SK-N-SH (cell line): ENCODE results near the gene C1orf159. TPM values are rescaled to one million over a fixed set of nuclear protein-coding genes. Genes with fewer than 3 reads are reported as not detected.

Experiments
- CTCF ChIA-PET: fragments of 300-600, 350-600 bp; formaldehyde crosslinking; extraction: SDS; loops from one replicate; lab custom pipeline; 2021; lab: Yijun Ruan, JAX
- POLR2A ChIA-PET: fragments of 350-600 bp; sonication (Branson Sonifier 250); formaldehyde crosslinking; extraction: SDS; loops from one replicate; lab custom pipeline; 2020; ENCODE audit warnings: antibody characterized with exemption, inconsistent platforms; lab: Yijun Ruan, JAX
- DNase-seq: peaks from one replicate; pipeline ENCODE4 v3.0.0; 2012
- H2AFZ ChIP-seq: fragments of 200-600 bp; sonication (generic); 2 replicates; pipeline ENCODE4 v1.8.1; 2016; ENCODE audit warnings: antibody characterized with exemption, mild to moderate bottlenecking, low read depth
- H3F3A ChIP-seq: fragments of 200-600 bp; sonication (generic); replicated peaks from 2 replicates; pipeline ENCODE3; 2016; ENCODE audit warnings: antibody characterized with exemption, mild to moderate bottlenecking; ENCODE audit not compliant: insufficient read depth
- H3K27ac ChIP-seq, 2 experiments: fragments of 200-500 bp in 1 of 2; fragments of 200-600 bp in 1 of 2; sonication (Bioruptor generic) in 1 of 2; sonication (generic), shearing (Covaris generic) in 1 of 2; 2 replicates each; pipeline versions ENCODE4 v1.5.1 to v1.6.1; 2014 to 2016; ENCODE audit warnings: low read depth in 2 of 2, inconsistent platforms in 1 of 2, low read length in 1 of 2, mild to moderate bottlenecking in 1 of 2, mixed read lengths in 1 of 2
- H3K27me3 ChIP-seq: fragments of 200-600 bp; sonication (generic), shearing (Covaris generic); 2 replicates; pipeline ENCODE4 v1.6.1; 2016; ENCODE audit warnings: mixed run types; ENCODE audit not compliant: insufficient read depth
- H3K36me3 ChIP-seq, 2 experiments: fragments of 200-500 bp in 1 of 2; fragments of 200-600 bp in 1 of 2; sonication (Bioruptor generic) in 1 of 2; sonication (generic) in 1 of 2; replicated peaks in 1 of 2; 2 replicates each; pipeline versions ENCODE3 to v1.5.1; 2014 to 2016; ENCODE audit warnings: low read length in 1 of 2, mild to moderate bottlenecking in 1 of 2; ENCODE audit not compliant: insufficient read depth in 2 of 2, control insufficient read depth in 1 of 2
- H3K4me1 ChIP-seq, 2 experiments: fragments of 200-500 bp in 1 of 2; fragments of 200-600 bp in 1 of 2; sonication (Bioruptor generic) in 1 of 2; sonication (generic), shearing (Covaris generic) in 1 of 2; 2 replicates each; pipeline versions ENCODE4 v1.5.1 to v1.6.1; 2014 to 2016; ENCODE audit warnings: low read depth in 1 of 2, low read length in 1 of 2, mixed run types in 1 of 2; ENCODE audit not compliant: insufficient read depth in 2 of 2, control insufficient read depth in 1 of 2
- H3K4me2 ChIP-seq: fragments of 200-600 bp; sonication (generic), shearing (Covaris generic); 2 replicates; pipeline ENCODE4 v1.6.1; 2017; ENCODE audit warnings: mixed run types
- H3K4me3 ChIP-seq, 2 experiments: fragments of 200-500 bp in 1 of 2; fragments of 200-600 bp in 1 of 2; sonication (Bioruptor generic) in 1 of 2; sonication (generic), shearing (Covaris generic) in 1 of 2; 2 replicates each; pipeline versions ENCODE4 v1.5.1 to v1.8.1; 2014 to 2016; ENCODE audit warnings: low read depth in 2 of 2, inconsistent platforms in 1 of 2, low read length in 1 of 2, mild to moderate bottlenecking in 1 of 2, mixed read lengths in 1 of 2, moderate library complexity in 1 of 2
- H3K79me2 ChIP-seq: fragments of 200-600 bp; sonication (generic); 2 replicates; pipeline ENCODE4 v1.8.1; 2017; ENCODE audit warnings: mild to moderate bottlenecking; ENCODE audit not compliant: insufficient read depth
- H3K9ac ChIP-seq: fragments of 200-600 bp; sonication (generic); 2 replicates; pipeline ENCODE4 v1.6.1; 2017; ENCODE audit warnings: mixed run types
- H3K9me2 ChIP-seq: fragments of 200-600 bp; sonication (generic); 2 replicates; pipeline ENCODE4 v1.6.1; 2017; ENCODE audit warnings: mixed run types
- H3K9me3 ChIP-seq: fragments of 200-600 bp; sonication (generic); 2 replicates; pipeline ENCODE4 v1.6.1; 2017; ENCODE audit warnings: mixed run types, mild to moderate bottlenecking, moderate library complexity
- H4K20me1 ChIP-seq: fragments of 200-600 bp; sonication (generic); 2 replicates; pipeline ENCODE4 v1.6.1; 2017; ENCODE audit warnings: mild to moderate bottlenecking, mixed run types; ENCODE audit not compliant: insufficient read depth
- EP300 ChIP-seq, 2 experiments: IDR thresholded peaks; 2 replicates each; pipeline versions ENCODE4 v1.4.0 to v1.6.1; 2012; ENCODE audit warnings: borderline replicate concordance in 1 of 2, low read depth in 1 of 2, low read length in 1 of 2
- FOSL2 ChIP-seq: IDR thresholded peaks from 2 replicates; pipeline ENCODE4 v1.4.0; 2012; ENCODE audit warnings: low read depth, mild to moderate bottlenecking, moderate library complexity, borderline replicate concordance
- GABPA ChIP-seq: IDR thresholded peaks from 2 replicates; pipeline ENCODE4 v1.4.0; 2012; ENCODE audit warnings: low read depth, mild to moderate bottlenecking
- JUND ChIP-seq: IDR thresholded peaks from 2 replicates; pipeline ENCODE4 v1.4.0; 2012
- MEF2A ChIP-seq: IDR thresholded peaks from 2 replicates; pipeline ENCODE4 v1.4.0; 2012; ENCODE audit warnings: low read depth, borderline replicate concordance
- RAD21 ChIP-seq: IDR thresholded peaks from 2 replicates; pipeline ENCODE4 v1.6.1; 2012; ENCODE audit warnings: mild to moderate bottlenecking, low read length
- REST ChIP-seq: IDR thresholded peaks from 2 replicates; pipeline ENCODE4 v1.6.1; 2012; ENCODE audit warnings: mild to moderate bottlenecking, low read depth, low read length, moderate library complexity
- RFX5 ChIP-seq: IDR thresholded peaks from 2 replicates; pipeline ENCODE4 v1.6.1; 2012; ENCODE audit warnings: mild to moderate bottlenecking, improper control_type of control experiment, low read length
- SIN3A ChIP-seq: IDR thresholded peaks from 2 replicates; pipeline ENCODE4 v1.6.1; 2012; ENCODE audit warnings: low read depth, mild to moderate bottlenecking, low read length, moderate library complexity, borderline replicate concordance
- TAF1 ChIP-seq: IDR thresholded peaks from 2 replicates; pipeline ENCODE4 v1.6.1; 2012; ENCODE audit warnings: low read depth, mild to moderate bottlenecking, low read length, moderate library complexity, borderline replicate concordance
- TCF12 ChIP-seq: IDR thresholded peaks from 2 replicates; pipeline ENCODE4 v1.4.0; 2012
- whole genome bisulfite sequencing: methylation state at CpG from one replicate; pipeline ENCODE4 v1.1.6; 2017; ENCODE audit warnings: low lambda C conversion rate; 5-methylcytosine and 5-hydroxymethylcytosine counted together
- polyA plus RNA-seq, 3 experiments: library from polyadenylated mRNA; depleted of rRNA; stranded (reverse); fragments of >200 nt; gene quantifications; 2 replicates each; pipeline ENCODE4 v1.2.3, GENCODE V29; 2012
- TF ChIP-seq, protein P1 (sequence below): IDR thresholded peaks from 2 replicates; pipeline ENCODE4 v1.4.0; 2012; ENCODE audit warnings: low read depth
- TF ChIP-seq, protein P2 (sequence below): IDR thresholded peaks from 2 replicates; pipeline ENCODE4; 2012

The C1orf159 gene
- polyA plus RNA-seq, 1 of the 3 experiments (the other 2 are of a cell fraction) = 10.2 TPM

DNA sequence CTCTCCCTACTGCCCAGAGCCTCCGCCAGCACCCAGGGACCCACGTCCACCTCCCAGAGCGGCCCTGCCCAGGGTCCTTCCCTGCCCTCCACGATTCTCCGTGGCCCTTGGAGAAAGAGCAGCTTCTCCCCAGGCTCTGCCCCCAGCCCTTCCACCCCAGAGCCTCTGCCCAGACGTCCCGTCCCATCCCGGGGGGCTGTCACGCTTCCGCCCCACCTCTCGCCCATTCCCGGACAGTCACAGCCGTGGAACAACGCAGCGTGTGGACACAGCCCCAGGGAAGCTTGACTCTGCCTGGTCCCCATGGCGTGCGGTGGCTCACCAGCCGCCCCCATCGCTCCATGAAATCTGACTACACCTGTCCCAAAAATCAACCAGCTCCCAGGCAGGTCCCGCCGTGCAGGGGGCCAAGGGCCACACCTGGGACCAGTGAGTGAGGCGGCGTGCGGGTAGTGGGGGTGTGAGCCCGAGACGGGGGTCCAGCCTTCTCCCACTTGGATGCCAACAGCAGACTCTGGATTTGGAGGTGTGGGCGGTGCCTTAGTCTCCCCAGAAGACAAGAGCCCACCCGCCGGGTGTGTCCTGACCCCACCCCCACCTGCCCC lies 45.3 kb upstream of the C1orf159 start (continued):
- TF ChIP-seq SIN3A (no peak), TCF12 (no peak), REST (no peak)

DNA sequence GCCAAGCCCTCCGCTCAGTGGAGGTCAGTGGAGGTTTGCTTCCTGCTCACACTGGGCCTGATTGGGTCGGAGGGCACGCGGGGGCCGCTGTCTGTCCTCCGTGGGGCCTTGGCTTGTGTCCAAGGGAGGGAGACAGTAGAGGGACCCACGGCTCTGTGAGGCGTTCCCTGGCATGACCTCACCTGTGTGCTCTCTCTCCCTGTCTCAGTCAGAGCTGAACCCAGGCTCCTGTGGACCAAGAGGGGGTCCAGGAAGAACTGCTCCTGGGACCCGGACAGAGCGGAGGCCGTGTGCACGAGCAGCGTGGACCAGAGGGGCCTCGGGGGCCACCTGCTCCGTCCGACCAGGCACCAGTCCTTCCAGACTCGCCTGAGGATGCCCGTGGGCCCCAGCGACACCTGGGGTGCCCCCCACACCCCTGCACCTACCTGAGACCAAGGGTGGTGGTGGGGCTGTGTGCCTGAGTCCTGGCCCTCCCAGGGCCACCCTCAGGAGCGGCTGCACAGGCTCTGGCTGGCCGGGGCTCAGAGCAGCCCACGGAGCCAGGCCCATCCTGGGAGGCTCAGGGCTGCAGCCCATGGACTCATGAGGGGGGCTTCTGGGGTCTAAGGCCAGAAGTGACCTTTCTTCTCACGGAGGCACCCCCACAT lies 44.5 kb upstream of the C1orf159 start:
- Histone ChIP-seq H3K9me3 (no peaks in the 10 kb centered on the region), H3K9me2 (no peaks in the 10 kb centered on the region), H3K36me3 (no peaks in the 10 kb centered on the region), H3K4me2 (no peak overlapping the region), H3F3A (no peaks in the 10 kb centered on the region), H4K20me1 (no peaks in the 10 kb centered on the region)
- 94% methylated on average over 9 of the region's 23 CpGs for WGBS
- TF ChIP-seq FOSL2 (no peak), REST (no peak), GABPA (no peak), RFX5 (no peak), MEF2A (no peak), JUND (no peak), TAF1 (no peak), EP300 (IDR thresholded peaks at IDR 0.05; ENCODE audit: borderline replicate concordance in 1 of 2, low read depth in 1 of 2, low read length in 1 of 2) (no peak), RAD21 (no peak), TCF12 (no peak)
- TF ChIP-seq, protein P1, sequence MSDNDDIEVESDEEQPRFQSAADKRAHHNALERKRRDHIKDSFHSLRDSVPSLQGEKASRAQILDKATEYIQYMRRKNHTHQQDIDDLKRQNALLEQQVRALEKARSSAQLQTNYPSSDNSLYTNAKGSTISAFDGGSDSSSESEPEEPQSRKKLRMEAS = no peak
- TF ChIP-seq, protein P2, sequence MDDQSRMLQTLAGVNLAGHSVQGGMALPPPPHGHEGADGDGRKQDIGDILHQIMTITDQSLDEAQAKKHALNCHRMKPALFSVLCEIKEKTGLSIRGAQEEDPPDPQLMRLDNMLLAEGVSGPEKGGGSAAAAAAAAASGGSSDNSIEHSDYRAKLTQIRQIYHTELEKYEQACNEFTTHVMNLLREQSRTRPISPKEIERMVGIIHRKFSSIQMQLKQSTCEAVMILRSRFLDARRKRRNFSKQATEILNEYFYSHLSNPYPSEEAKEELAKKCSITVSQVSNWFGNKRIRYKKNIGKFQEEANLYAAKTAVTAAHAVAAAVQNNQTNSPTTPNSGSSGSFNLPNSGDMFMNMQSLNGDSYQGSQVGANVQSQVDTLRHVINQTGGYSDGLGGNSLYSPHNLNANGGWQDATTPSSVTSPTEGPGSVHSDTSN = no peak
- TF ChIP-seq, all 33 proteins: peak for 0
- DNase-seq = no peak
- H3K79me2 ChIP-seq = no peaks in the 10 kb centered on the region
- H3K4me1 ChIP-seq = peaks cover 0 to 9% of the 10 kb centered on the region in 2 experiments; a peak in 1 of 4 replicates
- no peak overlapping the region for H3K4me3 ChIP-seq
- POLR2A ChIA-PET = no interaction called here
- CTCF ChIA-PET = interaction anchor here (0.7 kb wide), 1 partner anchor 39 kb away, joined by 3 read pairs; no protein-coding TSS in a partner anchor
- no peak overlapping the region for H3K27ac ChIP-seq
- H2AFZ ChIP-seq = no peak overlapping the region
- H3K9ac ChIP-seq = no peak overlapping the region
- H3K27me3 ChIP-seq = no peaks in the 10 kb centered on the region
